ENCODE data around the gene TARBP1. TPM values are rescaled to one million over a fixed set of nuclear protein-coding genes. Genes with fewer than 3 reads are reported as not detected.

TARBP1 gene
- total and polyA plus RNA-seq, 2 experiments from 2014 or later: 12.8 to 22.9 TPM

DNA sequence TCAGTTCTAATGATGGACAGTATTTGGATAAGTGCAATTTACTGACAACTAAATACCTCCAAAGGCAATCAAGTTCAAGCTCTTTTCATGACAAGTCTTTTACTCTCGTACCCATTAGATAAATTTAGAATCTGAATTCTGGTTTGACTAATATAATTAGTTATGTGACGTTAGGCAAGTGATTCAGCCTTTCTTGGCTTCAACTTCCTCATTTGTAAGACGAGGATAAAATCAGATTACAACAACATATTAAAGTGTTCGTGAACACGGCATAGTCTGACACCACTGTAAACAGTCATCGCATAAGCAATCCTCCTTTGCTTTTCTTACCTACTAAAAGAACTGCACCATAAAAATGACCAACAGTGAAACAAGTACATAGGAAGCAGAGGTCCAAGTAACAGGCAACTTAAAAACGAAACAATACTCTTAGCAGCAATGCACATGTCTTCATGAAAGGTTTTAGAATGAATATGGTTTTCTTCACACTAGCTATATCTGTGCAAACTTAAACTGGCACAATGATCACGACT lies 80.1 kb downstream of the TARBP1 start:
- no peaks in the 10 kb centered on the region for H3K9me2 ChIP-seq (replicated peaks; ENCODE audit: insufficient read depth)
- no peak for DNase-seq (ENCODE audit: low spot score)
- no peaks in the 10 kb centered on the region for H3K4me1 ChIP-seq (ENCODE audit: insufficient read depth)
- 90% methylated on average over 8 of the region's 8 CpGs for WGBS (ENCODE audit: low lambda C conversion rate, missing lambda C conversion rate)
- H4K20me1 ChIP-seq (ENCODE audit: insufficient read depth, poor library complexity, severe bottlenecking): no peaks in the 10 kb centered on the region
- no peak overlapping the region for H2AFZ ChIP-seq
- H3K4me2 ChIP-seq: no peak overlapping the region
- no peak overlapping the region for H3K27ac ChIP-seq
- no peaks in the 10 kb centered on the region for H3K9me3 ChIP-seq (ENCODE audit: low read depth)
- TF ChIP-seq EZH2 (IDR thresholded peaks at IDR 0.05; ENCODE audit: borderline replicate concordance) (no peak), EZH2phosphoT487 (IDR thresholded peaks at IDR 0.05; ENCODE audit: low read depth, severe bottlenecking, unreplicated experiment) (no peak)
- TF ChIP-seq, protein P1, sequence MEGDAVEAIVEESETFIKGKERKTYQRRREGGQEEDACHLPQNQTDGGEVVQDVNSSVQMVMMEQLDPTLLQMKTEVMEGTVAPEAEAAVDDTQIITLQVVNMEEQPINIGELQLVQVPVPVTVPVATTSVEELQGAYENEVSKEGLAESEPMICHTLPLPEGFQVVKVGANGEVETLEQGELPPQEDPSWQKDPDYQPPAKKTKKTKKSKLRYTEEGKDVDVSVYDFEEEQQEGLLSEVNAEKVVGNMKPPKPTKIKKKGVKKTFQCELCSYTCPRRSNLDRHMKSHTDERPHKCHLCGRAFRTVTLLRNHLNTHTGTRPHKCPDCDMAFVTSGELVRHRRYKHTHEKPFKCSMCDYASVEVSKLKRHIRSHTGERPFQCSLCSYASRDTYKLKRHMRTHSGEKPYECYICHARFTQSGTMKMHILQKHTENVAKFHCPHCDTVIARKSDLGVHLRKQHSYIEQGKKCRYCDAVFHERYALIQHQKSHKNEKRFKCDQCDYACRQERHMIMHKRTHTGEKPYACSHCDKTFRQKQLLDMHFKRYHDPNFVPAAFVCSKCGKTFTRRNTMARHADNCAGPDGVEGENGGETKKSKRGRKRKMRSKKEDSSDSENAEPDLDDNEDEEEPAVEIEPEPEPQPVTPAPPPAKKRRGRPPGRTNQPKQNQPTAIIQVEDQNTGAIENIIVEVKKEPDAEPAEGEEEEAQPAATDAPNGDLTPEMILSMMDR (IDR thresholded peaks at IDR 0.05; ENCODE audit: poor library complexity): no peak
- H3K79me2 ChIP-seq: no peaks in the 10 kb centered on the region
- no peak overlapping the region for H3K4me3 ChIP-seq
- H3K27me3 ChIP-seq: no peaks in the 10 kb centered on the region
- H3K36me3 ChIP-seq (replicated peaks; ENCODE audit: insufficient read depth, low read depth): no peaks in the 10 kb centered on the region

- TF ChIP-seq, protein P1 (IDR thresholded peaks at IDR 0.05; ENCODE audit: poor library complexity): no peak
- no peak for TF ChIP-seq EZH2phosphoT487 (IDR thresholded peaks at IDR 0.05; ENCODE audit: low read depth, severe bottlenecking, unreplicated experiment)
- TF ChIP-seq EZH2 (IDR thresholded peaks at IDR 0.05; ENCODE audit: borderline replicate concordance): no peak
- Histone ChIP-seq H3K4me2 (no peak overlapping the region), H3K9me3 (ENCODE audit: low read depth) (no peaks in the 10 kb centered on the region), H3K9me2 (replicated peaks; ENCODE audit: insufficient read depth) (no peaks in the 10 kb centered on the region), H3K79me2 (no peaks in the 10 kb centered on the region), H2AFZ (no peak overlapping the region), H3K27me3 (no peaks in the 10 kb centered on the region), H3K36me3 (replicated peaks; ENCODE audit: insufficient read depth, low read depth) (no peaks in the 10 kb centered on the region), H3K27ac (no peak overlapping the region), H3K4me3 (no peak overlapping the region), H4K20me1 (ENCODE audit: insufficient read depth, poor library complexity, severe bottlenecking) (no peaks in the 10 kb centered on the region), H3K4me1 (ENCODE audit: insufficient read depth) (no peaks in the 10 kb centered on the region)
- WGBS (ENCODE audit: low lambda C conversion rate, missing lambda C conversion rate): 67% methylated on average over 3 of the region's 5 CpGs
- DNase-seq (ENCODE audit: low spot score): no peak
Observed at GRCh38 chr1:234397732-234398131, 81.2 kb downstream of the TARBP1 start.

DNA sequence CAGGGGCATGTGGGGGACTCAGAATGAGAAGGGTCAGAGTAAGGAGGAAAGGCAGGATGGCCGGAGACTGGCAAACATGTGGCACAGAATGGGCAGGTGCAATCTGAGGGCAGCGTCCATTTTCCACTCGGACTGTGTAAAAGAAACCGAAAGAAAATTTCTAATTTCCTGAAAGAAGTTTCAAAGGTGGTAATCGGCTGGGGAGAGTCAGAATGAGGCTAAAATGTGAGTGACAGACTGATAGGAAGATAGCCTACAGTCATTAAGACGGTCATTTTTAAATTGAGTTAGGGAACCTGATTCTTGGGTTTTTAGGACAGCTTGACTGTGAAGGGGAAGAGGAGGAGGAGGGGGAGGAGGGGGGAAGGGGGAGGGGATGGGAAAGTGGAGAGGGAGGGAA lies 82.1 kb downstream of the TARBP1 start:
- Histone ChIP-seq H3K36me3 (replicated peaks; ENCODE audit: insufficient read depth, low read depth) (no peaks in the 10 kb centered on the region), H3K27ac (no peak overlapping the region), H4K20me1 (ENCODE audit: insufficient read depth, poor library complexity, severe bottlenecking) (no peaks in the 10 kb centered on the region), H3K4me3 (no peak overlapping the region), H3K4me1 (ENCODE audit: insufficient read depth) (no peaks in the 10 kb centered on the region), H3K9me3 (ENCODE audit: low read depth) (no peaks in the 10 kb centered on the region), H2AFZ (no peak overlapping the region), H3K9me2 (replicated peaks; ENCODE audit: insufficient read depth) (no peaks in the 10 kb centered on the region), H3K79me2 (no peaks in the 10 kb centered on the region), H3K27me3 (no peaks in the 10 kb centered on the region), H3K4me2 (no peak overlapping the region)
- DNase-seq (ENCODE audit: low spot score): no peak
- WGBS (ENCODE audit: low lambda C conversion rate, missing lambda C conversion rate): 98% methylated on average over 6 of the region's 6 CpGs
- no peak for TF ChIP-seq EZH2phosphoT487 (IDR thresholded peaks at IDR 0.05; ENCODE audit: low read depth, severe bottlenecking, unreplicated experiment)
- TF ChIP-seq, protein P1 (IDR thresholded peaks at IDR 0.05; ENCODE audit: poor library complexity): no peak
- no peak for TF ChIP-seq EZH2 (IDR thresholded peaks at IDR 0.05; ENCODE audit: borderline replicate concordance)
